ENCODE results near the gene PER1. TPM values are rescaled to one million over a fixed set of nuclear protein-coding genes. Genes with fewer than 3 reads are reported as not detected.
A peak's percentile ranks its signal among the peaks of the same experiment; 100 is the strongest.

Gene PER1
- total RNA-seq = 100 to 1,000 TPM in 2 of 3 donors, 10 to 100 TPM in 1; 97.3 to 167 (median 115) TPM

- TF ChIP-seq CTCF (IDR thresholded peaks at IDR 0.05) (no peak), POLR2A (IDR thresholded peaks at IDR 0.05) (peak; percentile 83), POLR2AphosphoS5 (IDR thresholded peaks at IDR 0.05) (peak; percentile 97)
- H3K36me3 ChIP-seq = peaks cover 19% of the 10 kb centered on the region
- peak within 1 kb of the TSS; percentile 86 to 99 (median 90) for H3K4me3 ChIP-seq
- peak; percentile 97 for DNase-seq (ENCODE audit: low spot score in 2 of 2)
- intact Hi-C loops (cut with DNase I; ENCODE audit: low total_unique reads) = no loop called here
- H3K27ac ChIP-seq = peak within 1 kb of the TSS; percentile 99 to 100
- no peaks in the 10 kb centered on the region for H3K27me3 ChIP-seq
- peaks cover 10 to 13% of the 10 kb centered on the region in 2 donors for H3K4me1 ChIP-seq
- H3K9me3 ChIP-seq = no peaks in the 10 kb centered on the region
Observed at GRCh38 chr17:8152112-8152775, at the start of gene PER1. Gene PER1, minus strand, starts transcription at chr17:8152404. Its CDS starts 1,698 bp downstream, at chr17:8150706.

- Histone ChIP-seq H3K9me3 (no peaks in the 10 kb centered on the region), H3K36me3 (no peaks in the 10 kb centered on the region), H3K27me3 (no peaks in the 10 kb centered on the region), H3K4me1 (peaks cover 0 to 10% of the 10 kb centered on the region in 2 donors), H3K4me3 (peak overlapping the region; percentile 35 to 58 (median 38)), H3K27ac (peak overlapping the region; percentile 68 to 93)
- DNase-seq (ENCODE audit: low spot score in 2 of 2) = peak; percentile 74 to 85
- intact Hi-C loops (cut with DNase I; ENCODE audit: low total_unique reads) = no loop called here
- TF ChIP-seq CTCF (IDR thresholded peaks at IDR 0.05) = no peak
- peak in 2 of 3 donors; percentile 76 to 78 for TF ChIP-seq POLR2AphosphoS5 (IDR thresholded peaks at IDR 0.05)
- TF ChIP-seq POLR2A (IDR thresholded peaks at IDR 0.05) = peak; percentile 67
Observed at GRCh38 chr17:8192070-8192815, 40.0 kb upstream of the PER1 start.

- Histone ChIP-seq H3K4me1 (peaks cover 0 to 10% of the 10 kb centered on the region in 2 donors), H3K9me3 (no peaks in the 10 kb centered on the region), H3K36me3 (no peaks in the 10 kb centered on the region), H3K27ac (peak overlapping the region; percentile 94 to 96), H3K4me3 (peak overlapping the region; percentile 68 to 93 (median 91)), H3K27me3 (no peaks in the 10 kb centered on the region)
- DNase-seq (ENCODE audit: low spot score in 2 of 2) = no peak
- intact Hi-C loops (cut with DNase I; ENCODE audit: low total_unique reads) = no loop called here
- no peak for TF ChIP-seq POLR2AphosphoS5 (IDR thresholded peaks at IDR 0.05)
Observed at GRCh38 chr17:8190506-8190905, 38.3 kb upstream of the PER1 start.

- Histone ChIP-seq H3K27ac (peak within 1 kb of the TSS; percentile 94 to 96), H3K4me1 (peaks cover 0 to 10% of the 10 kb centered on the region in 2 donors), H3K27me3 (no peaks in the 10 kb centered on the region), H3K9me3 (no peaks in the 10 kb centered on the region), H3K4me3 (peak within 1 kb of the TSS; percentile 68 to 93 (median 91)), H3K36me3 (no peaks in the 10 kb centered on the region)
- intact Hi-C loops (cut with DNase I; ENCODE audit: low total_unique reads) = loop anchor here (1.0 to 5.0 kb wide), 2 partner anchors 32 to 68 kb away; no protein-coding TSS in a partner anchor
- TF ChIP-seq POLR2AphosphoS5 (IDR thresholded peaks at IDR 0.05) (peak; percentile 65 to 81 (median 70)), CTCF (IDR thresholded peaks at IDR 0.05) (no peak), POLR2A (IDR thresholded peaks at IDR 0.05) (peak; percentile 59)
- peak; percentile 95 to 98 for DNase-seq (ENCODE audit: low spot score in 2 of 2)
Observed at GRCh38 chr17:8189711-8190477, 37.7 kb upstream of the PER1 start, which contains the start of gene BORCS6. Gene BORCS6, minus strand, starts transcription at chr17:8190180. Its CDS starts 40 bp downstream, at chr17:8190140.

- intact Hi-C loops (cut with DNase I; ENCODE audit: low total_unique reads) = loop anchor here (1.0 to 5.0 kb wide), 2 partner anchors 33 to 67 kb away; no protein-coding TSS in a partner anchor
Observed at GRCh38 chr17:8189041-8189710, 37.0 kb upstream of the PER1 start.

More at GRCh38 chr17:8189041-8189710, 37.0 kb upstream of the PER1 start:
- peaks cover 0 to 10% of the 10 kb centered on the region in 2 donors for H3K4me1 ChIP-seq
- H3K9me3 ChIP-seq = no peaks in the 10 kb centered on the region
- H3K4me3 ChIP-seq = peak overlapping the region; percentile 68 to 93 (median 91)
- TF ChIP-seq POLR2A (IDR thresholded peaks at IDR 0.05) (no peak), POLR2AphosphoS5 (IDR thresholded peaks at IDR 0.05) (no peak), CTCF (IDR thresholded peaks at IDR 0.05) (no peak)
- H3K27ac ChIP-seq = peak overlapping the region; percentile 94 to 96
- no peak for DNase-seq (ENCODE audit: low spot score in 2 of 2)
- no peaks in the 10 kb centered on the region for H3K36me3 ChIP-seq
- no peaks in the 10 kb centered on the region for H3K27me3 ChIP-seq
